Tibial artery (tissue), 4 donors: ENCODE results near the gene TMEM208.

ENCODE experiments used
- DNase-seq, 2 donors: peaks; one replicate each; pipeline ENCODE4 v3.0.0-alpha.2; 2019
- H3K27ac ChIP-seq, 2 donors: fragments of 200-600 bp; sonication (generic) in 1 of 2; 1 replicate in 1 of 2; 2 replicates in 1 of 2; pipeline ENCODE4 v1.5.1; 2018 to 2019; ENCODE audit warnings: mild to moderate bottlenecking in 1 of 2
- H3K27me3 ChIP-seq, 2 donors: fragments of 200-600 bp; sonication (generic) in 1 of 2; one replicate each; pipeline versions ENCODE4 v1.5.1 to v1.6.0; 2016 to 2019
- H3K36me3 ChIP-seq, 3 donors: fragments of 200-600 bp; sonication (generic) in 2 of 3; one replicate each; pipeline ENCODE4 v1.5.1; 2016 to 2019; ENCODE audit warnings: mild to moderate bottlenecking in 2 of 3
- H3K4me1 ChIP-seq, 4 donors: fragments of 200-600 bp; sonication (generic) in 2 of 4; 1 replicate in 3 of 4; 2 replicates in 1 of 4; pipeline ENCODE4 v1.5.1; 2016 to 2019
- H3K4me3 ChIP-seq, 2 donors: fragments of 200-600 bp; sonication (generic) in 1 of 2; 1 replicate in 1 of 2; 2 replicates in 1 of 2; pipeline ENCODE4 v1.5.1; 2018 to 2019; ENCODE audit warnings: mild to moderate bottlenecking in 2 of 2
- H3K9me3 ChIP-seq, 3 donors: fragments of 200-600 bp; sonication (generic) in 1 of 3; one replicate each; pipeline ENCODE4 v1.5.1; 2016 to 2019
- intact Hi-C: fragments of 100-400 bp; cut with DNase I; formaldehyde crosslinking; loops from one replicate; pipeline ENCODE4 v1.15.0; 2023; ENCODE audit warnings: low total_unique reads
- TF ChIP-seq, protein P1 (sequence below), 2 experiments: fragments of 200-600 bp in 1 of 2; fragments of 450-650 bp in 1 of 2; IDR thresholded peaks; one replicate each; pipeline ENCODE4 v1.5.1; 2017 to 2019; ENCODE audit warnings: antibody characterized with exemption in 2 of 2, mild to moderate bottlenecking in 1 of 2, moderate library complexity in 1 of 2

TMEM208 gene

GRCh38 chr16:67201411-67202345, 25.3 kb upstream of the TMEM208 start:
- peaks cover 21 to 73% (median 38%) of the 10 kb centered on the region in 3 donors for H3K36me3 ChIP-seq
- no peaks in the 10 kb centered on the region for H3K9me3 ChIP-seq
- peaks cover 0 to 21% (median 4%) of the 10 kb centered on the region in 4 donors for H3K4me1 ChIP-seq
- no peak overlapping the region for H3K4me3 ChIP-seq
- intact Hi-C loops: no loop called here
- TF ChIP-seq, protein P1, sequence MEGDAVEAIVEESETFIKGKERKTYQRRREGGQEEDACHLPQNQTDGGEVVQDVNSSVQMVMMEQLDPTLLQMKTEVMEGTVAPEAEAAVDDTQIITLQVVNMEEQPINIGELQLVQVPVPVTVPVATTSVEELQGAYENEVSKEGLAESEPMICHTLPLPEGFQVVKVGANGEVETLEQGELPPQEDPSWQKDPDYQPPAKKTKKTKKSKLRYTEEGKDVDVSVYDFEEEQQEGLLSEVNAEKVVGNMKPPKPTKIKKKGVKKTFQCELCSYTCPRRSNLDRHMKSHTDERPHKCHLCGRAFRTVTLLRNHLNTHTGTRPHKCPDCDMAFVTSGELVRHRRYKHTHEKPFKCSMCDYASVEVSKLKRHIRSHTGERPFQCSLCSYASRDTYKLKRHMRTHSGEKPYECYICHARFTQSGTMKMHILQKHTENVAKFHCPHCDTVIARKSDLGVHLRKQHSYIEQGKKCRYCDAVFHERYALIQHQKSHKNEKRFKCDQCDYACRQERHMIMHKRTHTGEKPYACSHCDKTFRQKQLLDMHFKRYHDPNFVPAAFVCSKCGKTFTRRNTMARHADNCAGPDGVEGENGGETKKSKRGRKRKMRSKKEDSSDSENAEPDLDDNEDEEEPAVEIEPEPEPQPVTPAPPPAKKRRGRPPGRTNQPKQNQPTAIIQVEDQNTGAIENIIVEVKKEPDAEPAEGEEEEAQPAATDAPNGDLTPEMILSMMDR (IDR thresholded peaks at IDR 0.05): no peak
- H3K27ac ChIP-seq: no peak overlapping the region
- DNase-seq: no peak
- H3K27me3 ChIP-seq: no peaks in the 10 kb centered on the region

DNA sequence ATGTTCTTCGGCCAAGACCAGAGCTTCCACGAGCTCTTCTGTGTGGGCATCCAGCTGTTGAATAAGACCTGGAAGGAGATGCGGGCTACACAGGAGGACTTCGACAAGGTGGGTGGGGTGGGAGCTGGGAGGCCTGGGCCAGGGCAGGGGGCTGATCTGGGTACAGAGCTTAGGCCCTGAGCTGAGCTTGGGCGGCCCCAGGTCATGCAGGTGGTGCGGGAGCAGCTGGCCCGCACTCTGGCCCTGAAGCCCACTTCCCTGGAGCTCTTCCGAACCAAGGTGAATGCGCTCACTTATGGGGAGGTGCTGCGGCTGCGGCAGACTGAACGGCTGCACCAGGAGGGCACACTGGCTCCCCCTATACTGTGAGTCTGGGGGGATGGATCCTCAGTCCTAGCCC, 24.5 kb upstream of the TMEM208 start:
- Histone ChIP-seq H3K36me3 (peaks cover 13 to 69% (median 31%) of the 10 kb centered on the region in 3 donors), H3K9me3 (no peaks in the 10 kb centered on the region), H3K27me3 (no peaks in the 10 kb centered on the region), H3K4me1 (peaks cover 0 to 21% (median 4%) of the 10 kb centered on the region in 4 donors), H3K4me3 (no peak overlapping the region), H3K27ac (no peak overlapping the region)
- intact Hi-C loops: no loop called here
- DNase-seq: no peak
- TF ChIP-seq, protein P1 (IDR thresholded peaks at IDR 0.05): no peak

DNA sequence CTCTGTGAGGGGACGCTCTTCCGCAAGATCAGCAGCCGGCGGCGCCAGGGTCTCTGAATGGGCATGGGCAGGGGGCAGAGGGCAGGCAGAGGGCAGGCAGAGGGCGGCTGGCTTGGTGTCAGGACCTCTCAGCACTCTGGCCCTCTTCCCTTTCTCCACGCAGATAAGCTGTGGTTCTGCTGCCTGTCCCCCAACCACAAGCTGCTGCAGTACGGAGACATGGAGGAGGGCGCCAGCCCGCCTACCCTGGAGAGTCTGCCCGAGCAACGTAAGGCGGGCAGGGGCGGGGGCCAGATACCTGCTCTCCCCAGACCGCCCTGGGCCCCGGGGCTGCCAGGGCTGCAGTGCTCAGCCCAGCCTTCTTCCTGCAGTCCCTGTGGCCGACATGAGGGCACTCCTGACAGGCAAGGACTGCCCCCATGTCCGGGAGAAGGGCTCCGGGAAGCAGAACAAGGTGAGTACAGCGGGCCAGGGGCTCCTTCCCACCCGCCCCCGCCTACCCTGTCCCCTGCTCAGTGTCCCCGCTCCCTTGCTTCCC, 23.9 kb upstream of the TMEM208 start:
- H3K9me3 ChIP-seq: no peaks in the 10 kb centered on the region
- intact Hi-C loops: no loop called here
- no peak overlapping the region for H3K27ac ChIP-seq
- TF ChIP-seq, protein P1 (IDR thresholded peaks at IDR 0.05): no peak
- no peak for DNase-seq
- no peak overlapping the region for H3K4me3 ChIP-seq
- no peaks in the 10 kb centered on the region for H3K27me3 ChIP-seq
- H3K36me3 ChIP-seq: peaks cover 7 to 69% (median 25%) of the 10 kb centered on the region in 3 donors
- peaks cover 0 to 19% (median 3%) of the 10 kb centered on the region in 4 donors for H3K4me1 ChIP-seq

- Histone ChIP-seq H3K36me3 (peaks cover 4 to 63% (median 23%) of the 10 kb centered on the region in 3 donors), H3K27ac (no peak overlapping the region), H3K27me3 (no peaks in the 10 kb centered on the region), H3K4me3 (no peak overlapping the region), H3K9me3 (no peaks in the 10 kb centered on the region), H3K4me1 (peaks cover 0 to 9% (median 0%) of the 10 kb centered on the region in 4 donors)
- no peak for DNase-seq
- TF ChIP-seq, protein P1 (IDR thresholded peaks at IDR 0.05): no peak
- intact Hi-C loops: no loop called here
Measured at GRCh38 chr16:67204076-67204475, 22.9 kb upstream of the TMEM208 start.

GRCh38 chr16:67206129-67206837, 20.6 kb upstream of the TMEM208 start:
- no peak overlapping the region for H3K4me3 ChIP-seq
- H3K27me3 ChIP-seq: no peaks in the 10 kb centered on the region
- H3K4me1 ChIP-seq: no peaks in the 10 kb centered on the region
- TF ChIP-seq, protein P1 (IDR thresholded peaks at IDR 0.05): no peak
- no peak for DNase-seq
- peaks cover 4 to 67% (median 23%) of the 10 kb centered on the region in 3 donors for H3K36me3 ChIP-seq
- intact Hi-C loops: no loop called here
- no peaks in the 10 kb centered on the region for H3K9me3 ChIP-seq
- H3K27ac ChIP-seq: no peak overlapping the region
